ENCODE data around the gene DAB1.
"Not testable (repeated sequence)": the region's sequence is repeated elsewhere in the genome, so short reads cannot be mapped to it uniquely, and the experiment has no call there.

DAB1 gene

GRCh38 chr1:57222307-57222706 is 201.6 kb downstream of the DAB1 start:
- Histone ChIP-seq H3K27me3 (ENCODE audit: control insufficient read depth, insufficient read depth, low read length) (no peaks in the 10 kb centered on the region), H3K36me3 (ENCODE audit: control insufficient read depth, insufficient read depth, low read length) (no peaks in the 10 kb centered on the region), H3K4me1 (ENCODE audit: control insufficient read depth, insufficient read depth, low read length) (no peaks in the 10 kb centered on the region), H3K4me3 (ENCODE audit: low read length) (no peak overlapping the region), H3K9me3 (ENCODE audit: control insufficient read depth, low read length) (no peaks in the 10 kb centered on the region), H3K9ac (ENCODE audit: low read length) (no peak overlapping the region)

DNA sequence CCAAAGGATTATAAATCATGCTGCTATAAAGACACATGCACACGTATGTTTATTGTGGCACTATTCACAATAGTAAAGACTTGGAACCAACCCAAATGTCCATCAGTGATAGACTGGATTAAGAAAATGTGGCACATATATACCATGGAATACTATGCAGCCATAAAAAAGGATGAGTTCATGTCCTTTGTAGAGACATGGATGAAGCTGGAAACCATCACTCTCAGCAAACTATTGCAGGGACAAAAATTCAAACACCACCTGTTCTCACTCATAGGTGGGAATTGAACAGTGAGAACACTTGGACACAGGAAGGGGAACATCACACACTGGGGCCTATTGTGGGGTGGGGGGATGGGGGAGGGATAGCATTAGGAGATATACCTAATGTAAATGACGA is 203.0 kb downstream of the DAB1 start:
- not testable (repeated sequence) for H3K9me3 ChIP-seq (ENCODE audit: control insufficient read depth, low read length); H3K27me3 ChIP-seq (ENCODE audit: control insufficient read depth, insufficient read depth, low read length); H3K36me3 ChIP-seq (ENCODE audit: control insufficient read depth, insufficient read depth, low read length); H3K9ac ChIP-seq (ENCODE audit: low read length); H3K4me3 ChIP-seq (ENCODE audit: low read length); H3K4me1 ChIP-seq (ENCODE audit: control insufficient read depth, insufficient read depth, low read length)

DNA sequence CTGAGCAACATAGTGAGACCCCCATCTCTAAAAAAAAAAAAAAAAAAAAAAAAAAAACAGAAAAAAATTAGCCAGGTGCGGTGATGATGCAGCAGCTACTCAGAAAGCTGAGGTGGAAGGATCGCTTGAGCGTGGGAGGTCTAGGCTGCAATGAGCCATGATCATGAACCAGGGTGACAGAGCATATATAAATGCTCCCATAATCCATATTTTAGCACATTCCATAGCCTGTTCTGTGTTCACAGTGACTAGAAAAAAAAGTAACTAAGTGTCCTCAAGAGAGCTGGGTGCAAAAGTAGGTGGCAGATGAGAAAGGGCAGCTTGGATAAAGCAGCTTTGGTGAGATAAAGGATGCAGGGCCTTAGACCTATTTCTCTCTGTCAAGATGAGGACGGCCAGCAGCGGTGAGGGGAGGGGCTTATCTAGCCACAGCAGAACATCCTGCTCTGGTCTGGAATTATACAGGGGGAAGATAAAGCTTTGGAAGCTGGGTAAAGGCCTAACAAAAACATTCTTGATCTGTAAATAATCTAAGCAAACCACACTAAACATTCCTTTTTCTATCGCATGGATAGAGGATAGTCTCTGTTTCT is 205.3 kb downstream of the DAB1 start:
- Histone ChIP-seq H3K4me3 (ENCODE audit: low read length) (no peak overlapping the region), H3K27me3 (ENCODE audit: control insufficient read depth, insufficient read depth, low read length) (no peaks in the 10 kb centered on the region), H3K4me1 (ENCODE audit: control insufficient read depth, insufficient read depth, low read length) (no peaks in the 10 kb centered on the region), H3K36me3 (ENCODE audit: control insufficient read depth, insufficient read depth, low read length) (no peaks in the 10 kb centered on the region), H3K9me3 (ENCODE audit: control insufficient read depth, low read length) (no peaks in the 10 kb centered on the region), H3K9ac (ENCODE audit: low read length) (no peak overlapping the region)

- Histone ChIP-seq H3K9ac (ENCODE audit: low read length) (no peak overlapping the region), H3K4me3 (ENCODE audit: low read length) (no peak overlapping the region), H3K27me3 (ENCODE audit: control insufficient read depth, insufficient read depth, low read length) (no peaks in the 10 kb centered on the region), H3K9me3 (ENCODE audit: control insufficient read depth, low read length) (no peaks in the 10 kb centered on the region), H3K4me1 (ENCODE audit: control insufficient read depth, insufficient read depth, low read length) (no peaks in the 10 kb centered on the region), H3K36me3 (ENCODE audit: control insufficient read depth, insufficient read depth, low read length) (no peaks in the 10 kb centered on the region)
Measured at GRCh38 chr1:57217905-57218304, 206.0 kb downstream of the DAB1 start.

DNA sequence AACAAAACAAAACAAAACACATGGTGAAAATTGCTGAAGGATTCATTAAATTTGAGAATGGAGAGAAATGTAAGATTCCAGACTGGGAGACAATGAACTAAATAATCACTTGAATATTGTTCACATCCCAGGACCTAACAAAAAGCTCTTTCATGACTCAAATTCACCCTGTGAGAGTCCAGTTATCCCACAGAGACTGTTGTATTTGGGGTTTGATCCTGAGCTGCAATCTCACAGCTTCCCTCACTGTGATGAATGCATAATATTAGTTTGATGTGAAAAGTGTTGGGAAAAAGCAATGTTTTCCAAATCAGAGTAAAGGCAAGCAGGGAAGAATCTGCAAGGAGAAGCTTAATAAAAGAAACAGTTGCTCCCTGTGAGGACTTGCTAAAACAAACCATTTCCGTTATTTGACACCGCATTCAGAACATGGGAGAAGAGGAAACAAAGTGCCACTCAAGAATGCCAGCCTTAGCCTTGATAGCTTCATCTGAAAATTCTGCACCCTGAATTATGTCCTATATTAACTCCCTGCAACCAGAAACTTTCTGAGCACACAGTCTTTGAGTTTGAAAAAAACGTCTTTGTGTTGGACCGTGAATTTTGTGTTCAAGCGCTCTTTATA is 208.8 kb downstream of the DAB1 start:
- H3K36me3 ChIP-seq (ENCODE audit: control insufficient read depth, insufficient read depth, low read length), result no peaks in the 10 kb centered on the region
- no peak overlapping the region for H3K4me3 ChIP-seq (ENCODE audit: low read length)
- no peaks in the 10 kb centered on the region for H3K27me3 ChIP-seq (ENCODE audit: control insufficient read depth, insufficient read depth, low read length)

DNA sequence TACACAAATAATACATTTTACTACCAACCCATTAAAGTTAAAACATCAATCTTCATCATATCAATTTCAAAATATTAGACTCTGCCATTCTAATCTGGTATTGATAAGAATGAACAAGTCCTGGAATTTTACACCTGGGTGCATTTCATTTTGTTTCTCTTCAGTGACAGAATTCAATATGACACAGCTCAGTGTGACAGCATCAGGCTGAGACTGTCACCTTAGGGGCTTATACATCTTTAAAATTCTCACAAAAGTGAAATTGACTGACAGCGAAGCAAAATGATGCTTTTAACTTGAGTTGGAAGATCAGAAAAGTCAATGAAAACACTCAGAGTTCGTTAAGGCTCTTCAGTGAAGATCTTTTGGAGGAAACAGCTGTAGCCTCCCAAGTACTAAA is 213.0 kb downstream of the DAB1 start:
- no peak overlapping the region for H3K9ac ChIP-seq (ENCODE audit: low read length)
- H3K9me3 ChIP-seq (ENCODE audit: control insufficient read depth, low read length), result no peaks in the 10 kb centered on the region
- H3K27me3 ChIP-seq (ENCODE audit: control insufficient read depth, insufficient read depth, low read length), result no peaks in the 10 kb centered on the region
- H3K4me1 ChIP-seq (ENCODE audit: control insufficient read depth, insufficient read depth, low read length), result no peaks in the 10 kb centered on the region
- no peaks in the 10 kb centered on the region for H3K36me3 ChIP-seq (ENCODE audit: control insufficient read depth, insufficient read depth, low read length)
- H3K4me3 ChIP-seq (ENCODE audit: low read length), result no peak overlapping the region

More for the DNA sequence above, 208.8 kb downstream of the DAB1 start:
- Histone ChIP-seq H3K4me1 (ENCODE audit: control insufficient read depth, insufficient read depth, low read length) (no peaks in the 10 kb centered on the region), H3K9ac (ENCODE audit: low read length) (no peak overlapping the region), H3K9me3 (ENCODE audit: control insufficient read depth, low read length) (no peaks in the 10 kb centered on the region)

- no peaks in the 10 kb centered on the region for H3K27me3 ChIP-seq (ENCODE audit: control insufficient read depth, insufficient read depth, low read length)
Measured at GRCh38 chr1:57209495-57209894, 214.4 kb downstream of the DAB1 start.

DNA sequence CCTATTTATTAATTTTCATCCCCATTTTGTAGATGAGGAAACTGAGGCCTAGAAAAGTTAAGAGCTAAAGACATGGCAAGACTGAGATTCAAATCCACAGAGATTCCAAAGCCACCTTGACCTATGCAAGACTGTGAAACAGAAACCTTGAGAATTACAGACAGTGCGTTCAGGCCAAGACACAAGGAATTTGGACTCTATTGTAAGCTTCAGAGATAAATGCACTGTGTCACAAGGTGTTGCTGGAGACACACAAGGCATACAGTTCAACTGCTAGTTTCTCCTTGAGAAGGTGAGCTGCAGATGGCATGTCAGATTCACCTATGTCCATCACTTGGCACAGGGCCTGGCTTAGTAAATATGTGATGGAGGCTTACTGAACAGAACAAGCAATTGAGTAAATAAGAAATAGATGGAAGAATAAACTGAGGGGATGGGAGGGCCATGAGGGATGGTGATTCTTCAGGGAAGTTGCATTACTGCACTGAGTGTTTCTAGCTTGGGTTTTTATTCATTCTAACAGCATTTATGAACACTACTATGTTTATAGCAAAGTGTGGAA is 215.0 kb downstream of the DAB1 start:
- Histone ChIP-seq H3K36me3 (ENCODE audit: control insufficient read depth, insufficient read depth, low read length) (no peaks in the 10 kb centered on the region), H3K27me3 (ENCODE audit: control insufficient read depth, insufficient read depth, low read length) (no peaks in the 10 kb centered on the region), H3K9ac (ENCODE audit: low read length) (no peak overlapping the region), H3K4me1 (ENCODE audit: control insufficient read depth, insufficient read depth, low read length) (no peaks in the 10 kb centered on the region), H3K9me3 (ENCODE audit: control insufficient read depth, low read length) (no peaks in the 10 kb centered on the region), H3K4me3 (ENCODE audit: low read length) (no peak overlapping the region)

More at GRCh38 chr1:57209495-57209894, 214.4 kb downstream of the DAB1 start:
- no peaks in the 10 kb centered on the region for H3K9me3 ChIP-seq (ENCODE audit: control insufficient read depth, low read length)
- H3K4me1 ChIP-seq (ENCODE audit: control insufficient read depth, insufficient read depth, low read length), result no peaks in the 10 kb centered on the region
- H3K9ac ChIP-seq (ENCODE audit: low read length), result no peak overlapping the region
- no peak overlapping the region for H3K4me3 ChIP-seq (ENCODE audit: low read length)
- H3K36me3 ChIP-seq (ENCODE audit: control insufficient read depth, insufficient read depth, low read length), result no peaks in the 10 kb centered on the region

GRCh38 chr1:57206038-57206437 is 217.8 kb downstream of the DAB1 start:
- Histone ChIP-seq H3K9ac (ENCODE audit: low read length) (no peak overlapping the region), H3K4me3 (ENCODE audit: low read length) (no peak overlapping the region), H3K27me3 (ENCODE audit: control insufficient read depth, insufficient read depth, low read length) (no peaks in the 10 kb centered on the region), H3K36me3 (ENCODE audit: control insufficient read depth, insufficient read depth, low read length) (no peaks in the 10 kb centered on the region), H3K9me3 (ENCODE audit: control insufficient read depth, low read length) (no peaks in the 10 kb centered on the region), H3K4me1 (ENCODE audit: control insufficient read depth, insufficient read depth, low read length) (no peaks in the 10 kb centered on the region)

GRCh38 chr1:57204942-57205787 is 218.7 kb downstream of the DAB1 start:
- Histone ChIP-seq H3K9ac (ENCODE audit: low read length) (no peak overlapping the region), H3K9me3 (ENCODE audit: control insufficient read depth, low read length) (no peaks in the 10 kb centered on the region), H3K36me3 (ENCODE audit: control insufficient read depth, insufficient read depth, low read length) (no peaks in the 10 kb centered on the region), H3K27me3 (ENCODE audit: control insufficient read depth, insufficient read depth, low read length) (no peaks in the 10 kb centered on the region), H3K4me1 (ENCODE audit: control insufficient read depth, insufficient read depth, low read length) (no peaks in the 10 kb centered on the region), H3K4me3 (ENCODE audit: low read length) (no peak overlapping the region)

- Histone ChIP-seq H3K9me3 (ENCODE audit: control insufficient read depth, low read length) (no peaks in the 10 kb centered on the region), H3K4me1 (ENCODE audit: control insufficient read depth, insufficient read depth, low read length) (no peaks in the 10 kb centered on the region), H3K4me3 (ENCODE audit: low read length) (no peak overlapping the region), H3K27me3 (ENCODE audit: control insufficient read depth, insufficient read depth, low read length) (no peaks in the 10 kb centered on the region), H3K36me3 (ENCODE audit: control insufficient read depth, insufficient read depth, low read length) (no peaks in the 10 kb centered on the region), H3K9ac (ENCODE audit: low read length) (no peak overlapping the region)
Measured at GRCh38 chr1:57204091-57204490, 219.8 kb downstream of the DAB1 start.

DNA sequence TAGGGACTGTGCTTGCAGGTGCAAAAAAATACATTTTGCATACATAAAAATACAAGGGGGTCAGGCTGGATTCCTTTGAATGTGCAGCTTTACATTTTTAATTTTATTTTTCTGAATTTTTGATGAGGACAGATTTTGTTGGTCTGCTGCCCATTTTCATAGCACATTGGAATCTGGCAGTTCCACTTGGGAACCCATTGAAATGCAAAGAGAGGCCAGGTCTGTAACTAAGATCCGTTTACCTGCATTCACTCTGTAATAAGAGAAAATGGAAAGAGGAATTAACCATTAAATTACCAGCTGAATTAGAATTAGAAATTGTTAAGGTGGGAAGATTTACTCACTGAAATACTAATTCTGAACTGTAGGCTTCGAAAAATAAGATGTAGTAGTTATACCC is 221.6 kb downstream of the DAB1 start:
- H3K27me3 ChIP-seq (ENCODE audit: control insufficient read depth, insufficient read depth, low read length), result no peaks in the 10 kb centered on the region
- H3K4me1 ChIP-seq (ENCODE audit: control insufficient read depth, insufficient read depth, low read length), result no peaks in the 10 kb centered on the region
- H3K36me3 ChIP-seq (ENCODE audit: control insufficient read depth, insufficient read depth, low read length), result no peaks in the 10 kb centered on the region
- H3K9ac ChIP-seq (ENCODE audit: low read length), result no peak overlapping the region
- H3K9me3 ChIP-seq (ENCODE audit: control insufficient read depth, low read length), result no peaks in the 10 kb centered on the region
- H3K4me3 ChIP-seq (ENCODE audit: low read length), result no peak overlapping the region

Data from mucosa of stomach (tissue), 1 donor.